H1 (cell line): Measurements from ENCODE around the gene EMP3. TPM values are rescaled to one million over a fixed set of nuclear protein-coding genes. Genes with fewer than 3 reads are reported as not detected.

ENCODE experiments used
- CTCF ChIA-PET: fragments of 300-600 bp; sonication (Branson Sonifier 250); formaldehyde crosslinking; loops from one replicate; lab custom pipeline; 2021; ENCODE audit not compliant: partially characterized antibody; lab: Charles Lee
- POLR2A ChIA-PET: fragments of 300-600 bp; sonication (Branson Sonifier 250); formaldehyde crosslinking; loops from one replicate; lab custom pipeline; 2021; ENCODE audit warnings: inconsistent platforms; ENCODE audit not compliant: partially characterized antibody; lab: Charles Lee
- DNase-seq, 2 experiments: peaks; one replicate each; pipeline versions ENCODE4 v3.0.0 to v3.0.0-alpha.2; 2010 to 2022; ENCODE audit warnings: low spot score in 2 of 2, low read depth in 1 of 2, mixed read lengths in 1 of 2
- FAIRE-seq: peaks from 2 replicates; lab custom pipeline; 2011; peaks lifted over from hg19 to GRCh38; lab: Jason Lieb, UNC
- H2AFZ ChIP-seq: 2 replicates; pipeline ENCODE4 v1.8.1; 2012; ENCODE audit warnings: low read length, inconsistent platforms
- H2AK5ac ChIP-seq: 2 replicates; pipeline ENCODE4 v1.6.1; 2013; ENCODE audit warnings: low read depth, low read length
- H2BK120ac ChIP-seq: replicated peaks from 2 replicates; pipeline ENCODE3; 2013; ENCODE audit warnings: low read depth, low read length, inconsistent platforms
- H2BK12ac ChIP-seq: 2 replicates; pipeline ENCODE4 v1.6.1; 2013; ENCODE audit warnings: low read depth, low read length
- H2BK15ac ChIP-seq: 2 replicates; pipeline ENCODE4 v1.6.1; 2013; ENCODE audit warnings: low read length
- H2BK20ac ChIP-seq: 2 replicates; pipeline ENCODE4 v1.6.1; 2013; ENCODE audit warnings: low read length
- H2BK5ac ChIP-seq: 2 replicates; pipeline ENCODE4 v1.6.1; 2013; ENCODE audit warnings: low read depth, low read length
- H3K14ac ChIP-seq: 2 replicates; pipeline ENCODE4 v1.6.1; 2013; ENCODE audit warnings: inconsistent platforms; ENCODE audit not compliant: insufficient read length
- H3K18ac ChIP-seq: 2 replicates; pipeline ENCODE4 v1.6.1; 2013; ENCODE audit warnings: low read length; ENCODE audit errors: extremely low read depth
- H3K23ac ChIP-seq: 2 replicates; pipeline ENCODE4 v1.6.1; 2013; ENCODE audit warnings: inconsistent platforms; ENCODE audit not compliant: insufficient read length
- H3K23me2 ChIP-seq: 2 replicates; pipeline ENCODE4 v1.6.1; 2013; ENCODE audit warnings: low read depth, low read length
- H3K27ac ChIP-seq: 2 replicates; pipeline ENCODE4 v1.6.1; 2011; ENCODE audit warnings: low read depth, low read length, inconsistent platforms
- H3K27me3 ChIP-seq, 4 experiments: replicated peaks in 1 of 4; 1 replicate in 1 of 4; 2 replicates in 3 of 4; pipeline versions ENCODE4 v1.6.1 to v1.8.1; 2011 to 2013; ENCODE audit warnings: low read length in 3 of 4, mild to moderate bottlenecking in 3 of 4, inconsistent platforms in 2 of 4, mixed read lengths in 2 of 4, moderate library complexity in 1 of 4; ENCODE audit not compliant: control insufficient read depth in 3 of 4, insufficient read depth in 3 of 4; ENCODE audit errors: extremely low read depth in 1 of 4
- H3K36me3 ChIP-seq, 4 experiments: 2 replicates each; pipeline versions ENCODE4 v1.6.1 to v1.8.1; 2011 to 2013; ENCODE audit warnings: mild to moderate bottlenecking in 4 of 4, low read length in 3 of 4, moderate library complexity in 2 of 4, control low read depth in 1 of 4, inconsistent platforms in 1 of 4; ENCODE audit not compliant: insufficient read depth in 4 of 4, control insufficient read depth in 2 of 4
- H3K4ac ChIP-seq: replicated peaks from 2 replicates; pipeline ENCODE3; 2013; ENCODE audit warnings: low read length, low read depth, mixed read lengths, inconsistent platforms; ENCODE audit not compliant: insufficient read length
- H3K4me1 ChIP-seq, 4 experiments: replicated peaks in 1 of 4; 1 replicate in 1 of 4; 2 replicates in 3 of 4; pipeline versions ENCODE4 v1.6.1 to v1.8.1; 2011 to 2013; ENCODE audit warnings: low read length in 3 of 4, inconsistent platforms in 2 of 4, mixed read lengths in 1 of 4; ENCODE audit not compliant: insufficient read depth in 4 of 4, control insufficient read depth in 3 of 4
- H3K4me2 ChIP-seq, 2 experiments: 2 replicates each; pipeline versions ENCODE4 v1.6.1 to v1.8.1; 2011 to 2013; ENCODE audit warnings: low read depth in 2 of 2, low read length in 2 of 2, control low read depth in 1 of 2, inconsistent platforms in 1 of 2, mild to moderate bottlenecking in 1 of 2; ENCODE audit not compliant: insufficient read depth in 1 of 2
- H3K4me3 ChIP-seq, 4 experiments: fragments of 200-600, 300-600 bp in 1 of 4; sonication (generic), shearing (Covaris generic), sonication (Bioruptor Twin) in 1 of 4; 2 replicates each; pipeline versions ENCODE4 v1.5.1 to v1.8.1; 2011 to 2016; ENCODE audit warnings: low read length in 4 of 4, low read depth in 3 of 4, control low read depth in 2 of 4, inconsistent platforms in 2 of 4, mild to moderate bottlenecking in 2 of 4, mixed read lengths in 1 of 4, moderate library complexity in 1 of 4; ENCODE audit not compliant: insufficient read depth in 2 of 4; ENCODE audit errors: extremely low read depth in 1 of 4
- H3K56ac ChIP-seq: replicated peaks from 2 replicates; pipeline ENCODE3; 2013; ENCODE audit warnings: low read depth, mild to moderate bottlenecking, mixed read lengths, low read length, inconsistent platforms; ENCODE audit not compliant: insufficient read length
- H3K79me1 ChIP-seq: 2 replicates; pipeline ENCODE4 v1.6.1; 2013; ENCODE audit warnings: low read depth, low read length, control low read depth
- H3K79me2 ChIP-seq, 2 experiments: 2 replicates each; pipeline versions ENCODE4 v1.6.1 to v1.8.1; 2012 to 2013; ENCODE audit warnings: low read length in 2 of 2, mild to moderate bottlenecking in 2 of 2, inconsistent platforms in 1 of 2; ENCODE audit not compliant: insufficient read depth in 2 of 2, control insufficient read depth in 1 of 2
- H3K9ac ChIP-seq, 4 experiments: replicated peaks in 1 of 4; 1 replicate in 1 of 4; 2 replicates in 3 of 4; pipeline versions ENCODE4 v1.6.1 to v1.8.1; 2011 to 2013; ENCODE audit warnings: low read depth in 3 of 4, low read length in 3 of 4, control low read depth in 2 of 4, mild to moderate bottlenecking in 2 of 4, moderate library complexity in 2 of 4, inconsistent platforms in 1 of 4; ENCODE audit errors: extremely low read depth in 1 of 4
- H3K9me3 ChIP-seq, 2 experiments: 2 replicates each; pipeline versions ENCODE4 v1.6.1 to v1.8.1; 2012 to 2013; ENCODE audit warnings: mild to moderate bottlenecking in 2 of 2, moderate library complexity in 2 of 2, control low read depth in 1 of 2, inconsistent platforms in 1 of 2, low read depth in 1 of 2, low read length in 1 of 2, mixed read lengths in 1 of 2; ENCODE audit not compliant: insufficient read depth in 2 of 2
- H4K20me1 ChIP-seq, 2 experiments: replicated peaks in 1 of 2; 2 replicates each; pipeline versions ENCODE3 to v1.8.1; 2011 to 2013; ENCODE audit warnings: inconsistent platforms in 2 of 2, low read length in 2 of 2, mild to moderate bottlenecking in 1 of 2; ENCODE audit not compliant: insufficient read depth in 2 of 2, control insufficient read depth in 1 of 2
- H4K5ac ChIP-seq: 2 replicates; pipeline ENCODE4 v1.6.1; 2013; ENCODE audit warnings: low read length, low read depth, mixed read lengths, inconsistent platforms; ENCODE audit not compliant: insufficient read length
- H4K8ac ChIP-seq: 2 replicates; pipeline ENCODE4 v1.8.0; 2013; ENCODE audit warnings: mild to moderate bottlenecking, moderate library complexity, low read length, inconsistent platforms; ENCODE audit not compliant: insufficient read depth; ENCODE audit errors: extremely low read depth
- H4K91ac ChIP-seq: replicated peaks from 2 replicates; pipeline ENCODE3; 2013; ENCODE audit warnings: low read length, mixed read lengths, inconsistent platforms; ENCODE audit not compliant: insufficient read length
- CHD2 ChIP-seq: IDR thresholded peaks from 2 replicates; pipeline ENCODE4 v1.6.1; 2012; ENCODE audit warnings: low read length, improper control_type of control experiment
- CTBP2 ChIP-seq: IDR thresholded peaks from 2 replicates; pipeline ENCODE4 v1.7.0; 2011; ENCODE audit warnings: borderline replicate concordance, mild to moderate bottlenecking, moderate library complexity, mixed read lengths, low read length; ENCODE audit not compliant: insufficient read depth, insufficient read length
- HDAC6 ChIP-seq: IDR thresholded peaks from one replicate; pipeline ENCODE4 v1.7.1; 2012; ENCODE audit warnings: low read depth, mild to moderate bottlenecking, inconsistent platforms, low read length, moderate library complexity
- JUND ChIP-seq: IDR thresholded peaks from 2 replicates; pipeline ENCODE4 v1.6.1; 2011; ENCODE audit warnings: mild to moderate bottlenecking, improper control_type of control experiment, low read length
- KDM4A ChIP-seq: IDR thresholded peaks from one replicate; pipeline ENCODE4 v1.7.1; 2012; ENCODE audit warnings: low read depth, mild to moderate bottlenecking, moderate library complexity, low read length, inconsistent platforms; ENCODE audit not compliant: severe bottlenecking
- POLR2A ChIP-seq, 2 experiments: IDR thresholded peaks; 1 replicate in 1 of 2; 2 replicates in 1 of 2; pipeline ENCODE4 v1.6.1; 2011; ENCODE audit warnings: low read depth in 2 of 2, low read length in 2 of 2, mild to moderate bottlenecking in 2 of 2; ENCODE audit errors: control extremely low read depth in 1 of 2
- POLR2AphosphoS5 ChIP-seq: IDR thresholded peaks from 2 replicates; pipeline ENCODE4 v1.6.1; 2011; ENCODE audit warnings: low read depth, low read length
- POU5F1 ChIP-seq: IDR thresholded peaks from 2 replicates; pipeline ENCODE4 v1.6.1; 2011; ENCODE audit warnings: low read depth, mild to moderate bottlenecking, low read length, moderate library complexity
- SIX5 ChIP-seq: IDR thresholded peaks from 2 replicates; pipeline ENCODE4 v1.6.1; 2011; ENCODE audit warnings: mild to moderate bottlenecking, low read depth, low read length
- TBP ChIP-seq: IDR thresholded peaks from 2 replicates; pipeline ENCODE4 v1.6.1; 2011; ENCODE audit warnings: low read depth, low read length, improper control_type of control experiment
- YY1 ChIP-seq: IDR thresholded peaks from 2 replicates; pipeline ENCODE4 v1.6.1; 2011; ENCODE audit warnings: low read depth, mild to moderate bottlenecking, low read length
- WGBS, 2 experiments: shearing (Covaris generic) in 1 of 2; methylation state at CpG; one replicate each; pipeline versions ENCODE4 v1.1.6 to v1.1.7; 2013 to 2015; ENCODE audit warnings: low lambda C conversion rate in 2 of 2, mixed read lengths in 2 of 2, inconsistent platforms in 1 of 2, low coverage in 1 of 2, missing lambda C conversion rate in 1 of 2; ENCODE audit not compliant: insufficient replicate concordance in 2 of 2, insufficient coverage in 1 of 2, insufficient read length in 1 of 2; ENCODE audit errors: extremely low coverage in 1 of 2, missing lambda C conversion rate in 1 of 2; 5-methylcytosine and 5-hydroxymethylcytosine counted together
- polyA plus RNA-seq, 7 experiments: library from polyadenylated mRNA; depleted of rRNA in 3 of 7; stranded (reverse) in 5 of 7; unstranded in 2 of 7; fragments of >200 nt in 5 of 7; fragments of 200-250 nt in 2 of 7; gene quantifications; 1 replicate in 5 of 7; 2 replicates in 1 of 7; 4 replicates in 1 of 7; pipeline versions ENCODE4 v1.2.1 to v1.2.3, GENCODE V29; 2011 to 2013; ENCODE audit warnings: missing spikeins in 2 of 7, mixed read lengths in 2 of 7
- total RNA-seq: library from RNA; stranded (reverse); fragmentation: NEBNext Ultra II Directional; extraction: Animal tissue kit (Norgen Biotek cat#: 25700); gene quantifications from 2 replicates; pipeline ENCODE4 v1.2.1, GENCODE V29; 2021
- TF ChIP-seq, protein P1 (sequence below): IDR thresholded peaks from 2 replicates; pipeline ENCODE4 v1.6.1; 2011; ENCODE audit warnings: low read depth, mild to moderate bottlenecking, low read length; ENCODE audit not compliant: insufficient read depth

Gene EMP3
- total and polyA plus RNA-seq, 2 of the 8 experiments (the other 6 are each of a cell fraction or from before 2014, with no cell fraction given): 18.4 to 87.8 TPM

DNA sequence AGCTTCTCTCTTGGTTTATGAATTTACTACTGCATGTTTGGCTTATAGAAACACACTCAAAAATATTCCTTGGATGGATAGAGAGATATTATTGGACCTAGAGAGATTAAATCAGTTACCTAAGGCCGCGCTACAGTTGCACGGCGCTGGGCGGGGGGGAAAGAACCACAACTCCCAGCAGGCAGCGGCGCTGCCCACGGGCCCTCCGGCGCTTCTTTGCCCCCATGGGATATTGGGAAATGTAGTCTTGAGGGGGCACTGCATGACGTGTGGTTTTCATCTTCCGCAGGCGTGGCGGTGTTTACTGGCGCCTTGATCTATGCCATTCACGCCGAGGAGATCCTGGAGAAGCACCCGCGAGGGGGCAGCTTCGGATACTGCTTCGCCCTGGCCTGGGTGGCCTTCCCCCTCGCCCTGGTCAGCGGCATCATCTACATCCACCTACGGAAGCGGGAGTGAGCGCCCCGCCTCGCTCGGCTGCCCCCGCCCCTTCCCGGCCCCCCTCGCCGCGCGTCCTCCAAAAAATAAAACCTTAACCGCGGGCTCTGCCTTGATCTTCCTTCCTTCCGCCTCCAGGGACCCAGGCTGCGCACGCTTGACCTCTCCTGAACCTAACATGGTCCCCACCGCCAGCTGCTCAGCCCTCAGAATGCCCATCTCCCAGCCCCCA lies 4.8 kb downstream of the EMP3 start:
- Histone ChIP-seq H2BK120ac (no peak overlapping the region), H2BK12ac (no peak overlapping the region), H2AFZ (no peak overlapping the region), H3K79me1 (no peaks in the 10 kb centered on the region), H3K27me3 (0 out of 7 replicates have a peak, but pooled peaks cover 0 to 2% (median 0%) of the 10 kb centered on the region in 4 experiments), H2BK15ac (no peak overlapping the region), H2AK5ac (no peak overlapping the region), H4K20me1 (no peaks in the 10 kb centered on the region), H2BK20ac (no peak overlapping the region), H3K9ac (peak overlapping the region in 1 of 4 experiments; percentile 13; a peak in 3 of 7 replicates), H2BK5ac (no peak overlapping the region), H3K9me3 (no peaks in the 10 kb centered on the region), H3K79me2 (no peaks in the 10 kb centered on the region), H3K14ac (no peak overlapping the region), H3K4me2 (peak overlapping the region; percentile 72 to 84), H3K4me3 (peak overlapping the region; percentile 49 to 72 (median 64)), H3K23me2 (peaks cover 17% of the 10 kb centered on the region), H3K18ac (no peak overlapping the region; the same call in none of the 2 replicates), H3K56ac (peak overlapping the region; percentile 2), H3K4me1 (peaks cover 4 to 26% (median 12%) of the 10 kb centered on the region in 4 experiments), H3K27ac (no peak overlapping the region), H3K36me3 (no peaks in the 10 kb centered on the region), H3K23ac (no peak overlapping the region), H3K4ac (no peak overlapping the region), H4K8ac (no peak overlapping the region; the same call in 1 of the 2 replicates), H4K91ac (no peak overlapping the region), H4K5ac (peak overlapping the region; percentile 44)
- WGBS, 2 experiments: 3% methylated on average over 28 of the region's 41 CpGs; no CpG with 5 or more reads in 1 of the 2 experiments
- DNase-seq: peak in 1 of 2 experiments; percentile 86
- FAIRE-seq: peak; percentile 60
- CTCF ChIA-PET: interaction anchor here (0.9 to 2.5 kb wide), 6 partner anchors 9 to 61 kb away, joined by 3 to 10 read pairs (median 4); partner anchors contain the start of gene KDELR1
- POLR2A ChIA-PET: interaction anchor here (1.1 to 1.6 kb wide), 4 partner anchors 9 to 289 kb away, joined by 3 to 5 read pairs (median 4); partner anchors contain the start of genes RPL18 and SPHK2
- TF ChIP-seq, protein P1, sequence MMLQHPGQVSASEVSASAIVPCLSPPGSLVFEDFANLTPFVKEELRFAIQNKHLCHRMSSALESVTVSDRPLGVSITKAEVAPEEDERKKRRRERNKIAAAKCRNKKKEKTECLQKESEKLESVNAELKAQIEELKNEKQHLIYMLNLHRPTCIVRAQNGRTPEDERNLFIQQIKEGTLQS: 0 out of 2 replicates have a peak, but pooled peaks have one; percentile 34
- TF ChIP-seq KDM4A: peak; percentile 66
- peak; percentile 48; the same call in 1 of the 2 replicates for TF ChIP-seq JUND
- TF ChIP-seq HDAC6: no peak
- TF ChIP-seq POLR2AphosphoS5: peak; percentile 66
- TF ChIP-seq POU5F1: no peak
- no peak for TF ChIP-seq CTBP2
- peak in 1 of 2 experiments; percentile 61; a peak in 2 of 3 replicates for TF ChIP-seq POLR2A (IDR thresholded peaks at IDR 0.05; ENCODE audit: control extremely low read depth in 1 of 2, low read depth in 2 of 2, low read length in 2 of 2)
- peak; percentile 64 for TF ChIP-seq CHD2
- TF ChIP-seq SIX5: peak; percentile 99
- peak; percentile 36; the same call in 1 of the 2 replicates for TF ChIP-seq TBP
- TF ChIP-seq YY1: no peak; the same call in 1 of the 2 replicates
